ENCODE results near the gene AREL1.
A peak's percentile ranks its signal among the peaks of the same experiment; 100 is the strongest.
"Not testable (repeated sequence)": the region's sequence is repeated elsewhere in the genome, so short reads cannot be mapped to it uniquely, and the experiment has no call there.

AREL1 gene, protein sequence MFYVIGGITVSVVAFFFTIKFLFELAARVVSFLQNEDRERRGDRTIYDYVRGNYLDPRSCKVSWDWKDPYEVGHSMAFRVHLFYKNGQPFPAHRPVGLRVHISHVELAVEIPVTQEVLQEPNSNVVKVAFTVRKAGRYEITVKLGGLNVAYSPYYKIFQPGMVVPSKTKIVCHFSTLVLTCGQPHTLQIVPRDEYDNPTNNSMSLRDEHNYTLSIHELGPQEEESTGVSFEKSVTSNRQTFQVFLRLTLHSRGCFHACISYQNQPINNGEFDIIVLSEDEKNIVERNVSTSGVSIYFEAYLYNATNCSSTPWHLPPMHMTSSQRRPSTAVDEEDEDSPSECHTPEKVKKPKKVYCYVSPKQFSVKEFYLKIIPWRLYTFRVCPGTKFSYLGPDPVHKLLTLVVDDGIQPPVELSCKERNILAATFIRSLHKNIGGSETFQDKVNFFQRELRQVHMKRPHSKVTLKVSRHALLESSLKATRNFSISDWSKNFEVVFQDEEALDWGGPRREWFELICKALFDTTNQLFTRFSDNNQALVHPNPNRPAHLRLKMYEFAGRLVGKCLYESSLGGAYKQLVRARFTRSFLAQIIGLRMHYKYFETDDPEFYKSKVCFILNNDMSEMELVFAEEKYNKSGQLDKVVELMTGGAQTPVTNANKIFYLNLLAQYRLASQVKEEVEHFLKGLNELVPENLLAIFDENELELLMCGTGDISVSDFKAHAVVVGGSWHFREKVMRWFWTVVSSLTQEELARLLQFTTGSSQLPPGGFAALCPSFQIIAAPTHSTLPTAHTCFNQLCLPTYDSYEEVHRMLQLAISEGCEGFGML

DNA sequence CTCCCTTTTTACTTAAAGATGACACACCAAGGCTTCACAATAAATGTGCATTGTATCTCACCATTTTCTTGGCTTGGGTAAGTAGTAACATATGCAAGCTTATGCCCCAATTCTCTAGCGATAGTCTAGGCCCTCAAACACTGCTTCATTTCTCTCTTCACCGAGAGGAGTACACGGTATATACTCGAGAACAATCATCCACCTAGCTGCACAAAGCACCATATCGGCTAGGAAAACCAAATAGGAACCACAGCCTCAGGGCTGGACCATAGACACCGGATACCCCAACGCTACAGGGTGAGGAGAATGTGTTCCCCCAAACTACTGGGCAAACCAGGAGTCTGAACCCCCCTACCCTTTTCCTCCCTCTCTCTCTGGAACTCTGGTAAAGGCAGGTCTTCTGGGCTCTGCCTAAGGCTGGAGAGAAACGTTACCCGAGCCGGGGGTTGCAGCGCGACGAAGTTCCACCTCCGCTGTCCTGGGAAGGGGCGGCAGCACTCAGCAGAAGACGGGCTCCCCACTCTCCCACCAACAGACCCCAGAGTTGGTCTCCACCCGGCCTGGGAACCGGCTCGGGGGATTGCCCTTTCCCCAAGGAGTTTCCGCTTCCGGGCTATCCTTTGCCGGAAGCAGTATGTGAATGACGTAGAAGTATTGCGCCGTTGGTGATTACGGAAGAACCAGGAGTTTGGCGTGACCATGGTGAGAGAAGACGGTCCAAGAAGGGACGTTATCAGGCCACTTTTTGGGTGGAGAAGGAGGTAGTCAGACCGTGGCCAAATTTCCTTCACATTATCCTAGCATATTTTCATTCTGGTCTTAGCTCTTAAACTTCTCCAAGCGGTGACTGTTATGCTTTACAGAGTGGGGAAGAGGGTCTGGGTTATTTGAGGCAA lies at the start of gene AREL1, which contains the start of gene FCF1:
AREL1 (minus strand) TSS at position 582 of the 896 bp plus-strand sequence. CDS start 27,465 bp downstream, outside the sequence.
FCF1 (plus strand) TSS at position 646 of the 896 bp plus-strand sequence; CDS start at position 700, 54 bp downstream.
- DNase-seq (ENCODE audit: low read depth) = peak; percentile 68

DNA sequence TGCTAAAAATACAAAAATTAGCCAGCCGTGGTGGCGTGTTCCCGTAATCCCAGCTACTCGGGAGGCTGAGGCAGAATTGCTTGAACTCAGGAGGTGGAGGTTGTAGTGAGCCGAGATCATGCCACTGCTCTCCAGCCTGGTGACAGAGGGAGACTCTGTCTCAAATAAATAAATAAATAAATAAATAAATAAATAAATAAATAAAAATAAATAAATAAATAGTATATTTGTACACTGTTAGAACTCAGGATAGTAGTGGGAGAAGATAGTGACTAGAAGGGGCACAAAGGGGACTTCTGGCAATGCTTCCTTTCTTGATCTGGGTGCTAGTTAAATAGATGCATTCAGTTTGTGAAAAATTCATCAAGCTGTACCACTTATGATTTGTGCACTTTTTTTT lies 45.6 kb upstream of the AREL1 start:
- DNase-seq (ENCODE audit: low read depth) = not testable (repeated sequence)

DNA sequence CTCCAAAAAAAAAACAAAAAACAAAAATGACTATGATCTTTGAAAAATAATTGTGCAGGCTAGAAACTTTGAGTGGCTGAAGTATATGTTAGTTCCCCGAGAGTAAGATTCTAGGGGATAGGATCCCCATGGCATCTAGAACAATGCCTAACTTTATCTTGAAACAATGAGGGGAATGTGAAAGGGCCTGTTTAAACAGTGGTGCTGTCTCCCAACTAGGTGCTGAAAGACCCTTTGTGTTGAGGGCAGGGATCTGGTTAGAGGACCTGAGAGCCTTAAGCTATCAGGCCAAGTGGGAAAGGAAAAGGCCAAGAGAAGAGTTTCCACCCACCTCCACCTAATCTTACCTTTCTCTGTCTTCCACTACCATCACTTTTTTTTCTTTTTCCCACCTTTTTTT lies 43.4 kb upstream of the AREL1 start:
- DNase-seq (ENCODE audit: low read depth) = no peak

DNA sequence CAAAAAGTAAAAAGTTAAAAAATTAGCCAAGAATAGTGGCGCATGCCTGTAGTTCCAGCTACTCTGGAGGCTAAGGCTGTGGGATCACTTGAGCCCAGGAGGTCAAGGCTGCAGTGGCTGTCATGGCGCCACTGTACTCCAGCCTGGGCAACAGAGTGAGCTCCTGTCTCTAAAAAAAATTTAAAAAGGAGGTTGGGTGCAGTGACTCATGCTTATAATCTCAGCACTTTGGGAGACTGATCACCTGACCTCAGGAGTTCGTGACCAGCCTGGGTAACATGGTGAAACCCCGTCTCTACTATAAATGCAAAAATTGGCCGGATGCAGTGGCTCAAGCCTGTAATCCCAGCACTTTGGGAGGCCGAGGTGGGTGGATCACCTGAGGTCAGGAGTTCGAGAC lies 42.0 kb upstream of the AREL1 start:
- DNase-seq (ENCODE audit: low read depth) = no peak

DNA sequence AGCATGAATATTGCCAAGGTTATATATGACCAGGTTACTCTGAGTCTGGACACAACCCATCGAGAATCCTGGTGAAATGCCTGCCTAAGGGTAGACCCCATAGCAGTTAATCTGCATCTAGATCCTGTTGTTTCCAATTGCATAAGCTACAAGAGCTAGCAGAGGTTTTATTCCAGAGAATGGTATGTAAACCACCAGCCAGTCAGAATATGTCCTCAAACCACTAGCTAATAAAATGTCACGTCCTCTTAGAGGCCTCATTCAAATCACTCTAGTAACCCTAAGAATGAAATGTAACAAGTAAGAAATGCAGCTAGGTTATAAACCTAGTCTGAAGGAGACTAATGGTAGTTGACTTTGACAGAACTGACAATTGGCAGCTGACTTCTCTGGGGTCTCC lies 41.3 kb upstream of the AREL1 start:
- peak; percentile 41 for DNase-seq (ENCODE audit: low read depth)

DNA sequence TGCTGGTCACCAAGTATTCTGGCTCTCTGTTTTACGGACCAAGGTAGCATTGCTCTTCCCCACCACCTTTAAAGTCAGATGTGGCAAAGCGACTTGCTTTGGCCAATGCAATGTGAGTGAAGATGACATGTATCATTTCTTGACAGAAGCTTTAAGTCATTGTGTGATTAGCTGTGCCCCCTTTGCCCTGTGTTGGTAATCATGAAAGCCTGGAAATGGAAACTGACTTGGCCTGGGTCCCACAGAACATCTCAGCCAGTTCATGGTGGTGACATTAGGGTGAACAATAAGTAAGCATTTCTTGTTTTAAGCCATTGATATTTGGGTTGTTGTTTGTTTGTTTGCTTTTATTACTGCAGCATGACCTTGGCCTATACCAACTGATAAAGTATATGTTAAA lies 34.4 kb upstream of the AREL1 start:
- no peak for DNase-seq (ENCODE audit: low read depth)

DNA sequence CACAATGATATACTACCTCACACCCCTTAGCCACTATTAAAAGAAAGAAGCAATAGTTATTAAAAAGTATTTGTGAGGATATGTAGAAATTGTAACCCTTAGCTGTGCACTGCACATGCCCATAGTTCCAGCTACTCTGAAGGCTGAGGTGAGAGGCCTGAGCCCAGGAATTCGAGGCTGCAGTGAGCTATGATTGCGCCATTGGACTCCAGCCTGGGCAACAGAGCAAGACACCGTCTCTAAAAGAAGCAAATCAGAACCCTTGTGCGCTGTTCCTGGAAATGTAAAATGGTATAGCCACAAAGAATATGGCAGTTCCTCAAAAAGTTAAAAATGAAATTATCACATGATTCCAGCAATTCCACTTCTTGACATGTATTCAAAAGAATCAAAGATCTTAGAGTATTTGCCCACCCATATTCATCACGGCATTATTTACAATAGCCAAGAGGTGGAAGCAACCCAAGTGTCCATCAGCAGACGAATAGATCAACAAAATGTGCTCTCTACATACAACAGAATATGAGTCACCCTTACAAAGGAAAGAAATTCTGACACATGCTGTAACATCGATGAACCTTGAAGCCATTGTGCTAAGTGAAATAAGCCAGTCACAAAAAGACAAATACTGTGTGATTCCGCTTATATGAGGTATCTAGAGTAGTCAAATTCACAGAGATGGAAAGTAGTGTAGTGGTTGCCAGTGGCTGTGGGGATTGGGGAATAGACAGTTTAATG lies 26.6 kb upstream of the AREL1 start:
- no peak for DNase-seq (ENCODE audit: low read depth)

DNA sequence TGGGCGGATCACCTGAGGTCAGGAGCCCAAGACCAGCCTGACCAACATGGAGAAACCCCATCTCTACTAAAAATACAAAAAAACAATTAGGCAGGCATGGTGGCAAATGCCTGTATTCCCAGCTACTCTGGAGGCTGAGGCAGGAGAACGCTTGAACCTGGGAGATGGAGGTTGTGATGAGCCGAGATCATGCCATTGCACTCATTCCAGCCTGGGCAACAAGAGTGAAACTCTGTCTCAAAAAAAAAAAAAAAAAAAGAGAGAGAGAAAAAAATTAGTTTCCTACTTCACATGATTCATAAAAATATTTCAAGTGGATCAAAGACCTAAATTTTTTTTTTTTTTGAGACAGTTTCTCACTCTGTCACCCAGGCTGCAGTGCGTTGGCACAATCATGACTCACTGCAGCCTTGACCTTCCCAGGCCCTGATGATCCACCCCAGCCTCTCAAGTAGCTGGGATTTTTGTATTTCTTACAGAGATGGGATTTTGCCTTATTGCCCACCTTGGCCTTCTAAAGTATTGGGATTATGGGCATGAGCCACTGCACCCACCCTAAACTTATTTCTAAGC lies 25.0 kb upstream of the AREL1 start:
- no peak for DNase-seq (ENCODE audit: low read depth)

DNA sequence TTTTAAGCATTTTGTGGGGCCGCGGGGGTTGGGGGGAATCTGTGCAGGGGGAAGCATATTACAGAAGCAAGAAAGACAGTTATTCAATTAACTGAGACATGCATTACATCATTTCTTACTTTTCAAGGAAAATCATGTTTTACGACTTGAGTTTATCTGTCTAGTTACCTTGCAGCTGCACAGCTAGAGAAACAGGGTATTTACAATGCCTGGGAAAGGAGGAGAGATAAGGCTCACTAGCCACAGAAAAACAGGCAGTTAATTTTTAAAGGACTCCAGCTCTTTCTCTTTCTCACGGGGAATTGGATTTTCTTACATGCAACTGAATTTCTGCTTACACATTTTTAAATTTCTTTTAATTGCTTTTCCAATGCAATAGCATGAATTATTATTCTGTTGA lies 22.2 kb upstream of the AREL1 start:
- no peak for DNase-seq (ENCODE audit: low read depth)

DNA sequence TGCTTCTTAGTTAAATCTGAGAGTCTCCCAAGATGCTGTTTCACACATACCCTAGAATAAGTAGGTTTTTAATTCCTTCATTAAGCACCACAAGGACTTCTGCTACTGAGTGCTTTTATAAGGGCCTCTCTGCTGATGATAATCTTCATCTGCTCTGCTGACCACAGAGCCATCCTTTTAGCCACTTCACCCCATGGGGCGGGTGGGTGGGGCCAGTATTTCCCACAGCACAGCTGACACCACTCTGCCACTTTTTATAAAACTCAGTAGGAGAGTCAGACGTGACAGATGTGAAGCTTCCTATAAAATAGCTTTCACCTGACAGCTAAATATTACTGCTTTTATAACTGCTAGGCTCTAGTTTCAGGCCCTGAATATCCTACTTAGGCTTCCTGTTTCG lies 20.3 kb upstream of the AREL1 start:
- DNase-seq (ENCODE audit: low read depth) = no peak

DNA sequence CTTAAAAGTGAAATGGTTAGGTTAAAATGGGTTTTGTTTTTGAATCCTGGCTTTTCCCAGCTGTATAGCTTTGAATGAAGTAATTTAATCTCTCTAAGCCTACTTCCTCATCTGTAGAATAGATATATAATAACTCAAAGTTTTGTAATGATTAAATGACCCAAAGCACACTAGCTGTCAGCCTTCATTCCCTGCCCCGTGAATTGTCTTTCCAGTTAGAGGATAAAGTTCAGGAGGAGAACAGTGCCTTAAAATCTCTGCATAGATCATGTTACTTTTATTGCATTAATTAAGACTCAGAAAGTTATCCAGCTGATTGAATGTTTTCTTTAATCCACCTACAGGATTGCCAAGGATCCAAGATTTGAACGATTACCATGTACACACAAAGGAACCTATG lies 19.5 kb upstream of the AREL1 start:
- no peak for DNase-seq (ENCODE audit: low read depth)

DNA sequence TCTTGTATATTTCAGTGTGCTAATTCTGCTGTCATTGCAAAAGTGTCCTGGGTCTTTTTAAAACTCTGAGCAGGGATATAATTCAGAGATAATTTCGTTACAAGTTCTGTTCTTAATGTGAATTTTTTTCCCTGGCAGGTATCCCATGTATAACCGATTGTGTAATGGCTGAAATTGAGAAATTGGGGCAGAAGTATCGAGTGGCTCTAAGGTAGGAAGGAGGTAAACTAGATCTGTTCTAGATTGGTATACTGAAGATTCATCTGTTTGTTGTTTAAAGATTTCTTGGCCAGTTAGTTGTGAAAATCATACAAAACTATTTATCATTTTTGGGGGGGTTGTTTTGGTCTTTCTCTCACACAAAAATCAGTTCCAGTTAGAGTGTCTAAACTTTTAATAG lies 10.3 kb upstream of the AREL1 start:
- no peak for DNase-seq (ENCODE audit: low read depth)

DNA sequence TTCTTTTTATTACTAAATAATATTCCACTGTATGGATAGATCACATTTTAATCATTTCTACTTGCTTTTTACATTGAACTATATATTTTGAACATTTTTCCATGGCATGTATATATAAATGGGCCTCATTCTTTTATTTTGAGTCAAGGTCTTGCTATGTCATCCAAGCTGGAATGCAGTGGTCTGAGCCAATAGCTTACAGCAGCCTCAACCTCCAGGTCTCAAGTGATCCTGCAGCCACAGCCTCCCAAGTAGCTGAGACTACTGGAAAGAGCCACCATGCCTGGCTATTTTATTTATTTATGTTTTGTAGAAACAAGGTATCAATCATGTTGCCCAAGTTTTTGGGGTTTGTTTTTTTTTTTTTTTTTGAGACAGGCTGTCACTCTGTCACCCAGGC lies 7.6 kb upstream of the AREL1 start:
- DNase-seq (ENCODE audit: low read depth) = no peak

DNA sequence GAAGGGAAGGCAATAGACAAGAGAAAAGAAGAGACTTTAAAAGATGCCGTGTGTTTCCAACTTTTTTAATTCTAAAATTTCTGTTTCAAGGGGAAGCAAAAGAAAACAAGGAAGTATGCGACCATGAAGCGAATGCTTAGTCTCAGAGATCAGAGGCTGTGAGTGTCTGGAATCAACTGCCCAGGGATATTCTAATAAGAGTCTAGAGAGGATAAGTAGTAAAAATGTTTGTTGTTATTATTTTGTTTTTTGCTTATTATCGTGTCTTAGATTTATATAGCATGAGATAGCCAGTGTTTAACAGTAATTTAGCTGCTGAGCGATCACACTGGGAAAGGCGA lies 485 bp upstream of the AREL1 start:
- DNase-seq (ENCODE audit: low read depth) = no peak

DNA sequence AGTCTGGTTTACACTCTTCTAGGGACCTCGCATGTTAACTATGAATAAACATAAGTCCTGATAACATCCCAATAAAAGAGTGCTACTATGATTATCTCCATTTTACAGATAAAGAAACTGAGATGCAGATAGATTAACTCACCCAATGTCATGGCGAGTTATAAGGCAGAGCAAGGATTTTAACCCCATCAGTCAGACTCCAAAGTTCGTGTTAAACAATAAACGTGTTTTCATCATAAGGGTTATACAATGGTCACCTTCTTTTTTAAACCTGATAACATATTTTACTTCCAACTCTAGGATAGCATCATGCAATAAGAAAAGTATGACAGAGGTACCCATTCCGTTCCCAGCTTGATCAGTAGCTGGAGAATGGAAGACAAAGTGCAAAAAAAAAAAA lies 1.2 kb downstream of the AREL1 start:
- no peak for DNase-seq (ENCODE audit: low read depth)

DNA sequence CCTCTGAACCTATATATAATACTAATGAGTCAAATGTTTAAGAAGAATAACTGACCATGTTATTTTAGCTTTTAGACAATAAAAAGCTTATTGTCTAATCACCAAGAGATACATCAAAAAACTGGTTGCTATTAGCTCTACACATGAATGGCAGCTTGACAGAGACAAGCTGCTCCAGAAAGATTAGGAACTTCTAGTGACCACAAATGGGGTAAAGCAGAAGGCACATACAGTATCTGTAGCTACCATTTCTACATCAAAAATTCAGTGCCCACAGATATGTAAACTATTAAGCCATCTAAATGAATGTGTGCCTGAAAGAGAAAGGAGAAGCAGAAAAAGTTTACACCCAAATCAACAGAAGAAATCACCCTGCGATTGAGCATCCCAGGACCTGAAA lies 2.4 kb downstream of the AREL1 start:
- DNase-seq (ENCODE audit: low read depth) = no peak

DNA sequence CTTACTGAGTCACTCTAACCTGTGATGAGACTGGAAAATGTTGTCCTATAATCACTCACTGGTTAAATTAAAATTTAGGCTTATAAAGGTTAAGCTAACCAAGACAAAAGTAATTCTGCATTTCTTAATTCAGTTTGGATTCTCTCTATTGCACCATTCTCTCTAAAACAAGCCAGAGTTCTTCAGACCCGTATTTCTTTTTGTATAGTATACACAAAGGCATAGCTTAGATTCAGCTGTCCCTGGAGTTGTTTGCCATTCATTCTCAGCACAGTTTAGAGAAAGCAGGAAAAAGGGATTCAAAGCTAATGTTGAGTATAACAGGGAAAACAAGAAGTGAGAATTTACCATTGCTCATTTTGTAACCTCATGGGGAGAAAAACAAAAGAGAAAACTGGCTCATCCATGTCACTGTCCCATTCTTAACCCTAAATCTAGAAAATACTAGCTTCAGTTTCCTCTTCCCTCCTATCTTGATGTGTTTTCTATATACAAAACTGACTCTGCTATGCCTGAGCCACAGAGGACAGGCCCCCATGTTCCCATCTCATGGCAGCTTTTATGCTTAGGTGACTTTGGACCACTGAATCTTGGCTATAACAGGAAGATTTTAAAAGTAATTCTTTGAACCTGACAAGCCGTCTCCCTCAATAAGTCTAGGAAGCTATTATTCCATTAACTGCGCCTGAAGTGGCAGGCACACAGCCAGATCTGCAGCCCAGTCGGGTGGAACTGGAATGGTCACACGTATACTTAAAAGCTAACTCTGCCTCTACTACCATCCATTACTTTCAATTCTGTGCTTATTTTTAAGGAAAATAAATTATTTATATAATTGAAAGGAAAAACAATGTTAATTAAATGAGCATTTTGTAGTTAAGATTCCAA lies 7.0 kb downstream of the AREL1 start:
- DNase-seq (ENCODE audit: low read depth) = no peak

DNA sequence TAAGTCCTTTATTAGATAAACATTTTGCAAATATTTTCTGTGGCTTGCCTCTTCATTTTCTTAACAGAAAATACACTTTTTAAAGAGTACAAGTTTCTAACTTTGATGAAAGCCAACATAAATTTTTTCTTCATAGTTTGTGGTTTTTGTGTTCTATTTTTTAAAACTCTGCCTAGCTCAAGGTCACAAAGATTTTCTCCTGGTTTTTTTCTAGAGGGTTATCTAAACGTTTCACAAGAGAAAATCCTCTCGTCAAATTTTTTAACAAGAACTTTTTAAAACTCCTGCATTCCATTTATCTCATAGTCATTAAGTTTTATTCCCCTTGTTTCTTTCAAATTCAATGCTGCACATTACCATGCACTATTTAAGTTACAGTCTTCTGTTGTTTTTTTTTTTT lies 8.2 kb downstream of the AREL1 start:
- DNase-seq (ENCODE audit: low read depth) = no peak

DNA sequence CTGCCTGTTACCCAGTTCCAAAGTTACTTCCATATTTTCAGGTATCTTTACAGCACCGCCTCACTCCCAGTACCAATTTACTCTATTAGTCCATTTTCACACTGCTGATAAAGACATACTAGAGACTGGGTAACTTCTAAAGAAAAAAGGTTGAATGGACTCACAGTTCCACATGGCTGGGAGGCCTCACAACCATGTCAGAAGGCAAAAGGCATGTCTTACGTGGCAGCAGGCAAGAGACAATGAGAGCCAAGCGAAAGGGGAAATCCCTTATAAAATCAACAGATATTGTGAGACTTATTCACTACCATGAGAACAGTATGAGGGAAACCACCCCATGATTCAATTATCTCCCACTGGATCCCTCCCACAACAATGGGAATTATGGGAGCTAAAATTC lies 9.8 kb downstream of the AREL1 start:
- DNase-seq (ENCODE audit: low read depth) = no peak

DNA sequence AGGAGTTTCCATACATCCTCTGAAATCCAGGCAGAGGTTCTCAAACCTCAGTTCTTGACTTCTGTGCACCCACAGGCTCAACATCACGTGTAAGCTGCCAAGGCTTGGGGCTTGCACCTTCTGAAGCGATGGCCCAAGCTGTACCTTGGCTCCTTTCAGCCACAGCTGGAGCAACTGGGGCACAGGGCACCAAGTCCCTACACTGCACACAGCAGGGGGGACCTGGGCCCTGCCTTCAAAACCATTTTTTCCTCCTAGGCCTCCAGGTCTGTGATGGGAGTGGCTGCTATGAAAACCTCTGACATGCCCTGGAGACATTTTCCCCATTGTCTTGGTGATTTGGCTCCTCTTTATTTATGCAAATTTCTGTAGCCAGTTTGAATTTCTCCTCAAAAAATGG lies 10.6 kb downstream of the AREL1 start:
- no peak for DNase-seq (ENCODE audit: low read depth)

Data from GM04503 (cell line).